ENCODE results near the gene HP1BP3.

DNA sequence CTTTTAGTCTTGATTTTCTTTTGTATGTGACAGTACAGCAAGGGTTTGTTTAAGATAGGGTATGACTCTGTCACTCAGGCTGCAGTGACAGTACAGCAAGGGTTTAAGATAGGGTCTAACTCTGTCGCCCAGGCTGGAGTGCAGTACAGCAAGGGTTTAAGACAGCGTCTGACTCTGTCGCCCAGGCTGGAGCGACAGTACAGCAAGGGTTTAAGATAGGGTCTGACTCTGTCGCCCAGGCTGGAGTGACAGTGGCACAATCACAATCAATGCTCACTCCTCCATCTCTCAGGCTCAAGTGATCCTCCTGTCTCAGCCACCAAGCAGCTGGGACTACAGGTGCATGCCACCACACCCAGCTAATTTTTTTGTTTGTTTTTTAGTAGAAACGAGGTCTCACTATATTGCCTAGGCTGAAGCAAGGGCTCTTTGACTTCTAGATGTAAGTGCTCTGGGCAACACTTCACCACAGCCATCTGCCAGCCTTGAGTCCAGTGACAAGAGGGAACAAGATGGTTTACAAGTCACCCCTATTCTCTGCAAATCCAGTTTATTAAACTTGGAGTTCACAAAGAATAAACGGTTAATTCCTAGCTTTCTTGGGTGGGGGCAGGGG lies 53.6 kb downstream of the HP1BP3 start:
- no peak for TF ChIP-seq EZH2 (IDR thresholded peaks at IDR 0.05; ENCODE audit: borderline replicate concordance, low read length)
- TF ChIP-seq, protein P1, sequence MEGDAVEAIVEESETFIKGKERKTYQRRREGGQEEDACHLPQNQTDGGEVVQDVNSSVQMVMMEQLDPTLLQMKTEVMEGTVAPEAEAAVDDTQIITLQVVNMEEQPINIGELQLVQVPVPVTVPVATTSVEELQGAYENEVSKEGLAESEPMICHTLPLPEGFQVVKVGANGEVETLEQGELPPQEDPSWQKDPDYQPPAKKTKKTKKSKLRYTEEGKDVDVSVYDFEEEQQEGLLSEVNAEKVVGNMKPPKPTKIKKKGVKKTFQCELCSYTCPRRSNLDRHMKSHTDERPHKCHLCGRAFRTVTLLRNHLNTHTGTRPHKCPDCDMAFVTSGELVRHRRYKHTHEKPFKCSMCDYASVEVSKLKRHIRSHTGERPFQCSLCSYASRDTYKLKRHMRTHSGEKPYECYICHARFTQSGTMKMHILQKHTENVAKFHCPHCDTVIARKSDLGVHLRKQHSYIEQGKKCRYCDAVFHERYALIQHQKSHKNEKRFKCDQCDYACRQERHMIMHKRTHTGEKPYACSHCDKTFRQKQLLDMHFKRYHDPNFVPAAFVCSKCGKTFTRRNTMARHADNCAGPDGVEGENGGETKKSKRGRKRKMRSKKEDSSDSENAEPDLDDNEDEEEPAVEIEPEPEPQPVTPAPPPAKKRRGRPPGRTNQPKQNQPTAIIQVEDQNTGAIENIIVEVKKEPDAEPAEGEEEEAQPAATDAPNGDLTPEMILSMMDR (IDR thresholded peaks at IDR 0.05; ENCODE audit: low read length), result no peak; the same call in 1 of the 2 replicates

All from OCI-LY1 (cell line).